ENCODE data around the gene ASB1.

The ASB1 gene

DNA sequence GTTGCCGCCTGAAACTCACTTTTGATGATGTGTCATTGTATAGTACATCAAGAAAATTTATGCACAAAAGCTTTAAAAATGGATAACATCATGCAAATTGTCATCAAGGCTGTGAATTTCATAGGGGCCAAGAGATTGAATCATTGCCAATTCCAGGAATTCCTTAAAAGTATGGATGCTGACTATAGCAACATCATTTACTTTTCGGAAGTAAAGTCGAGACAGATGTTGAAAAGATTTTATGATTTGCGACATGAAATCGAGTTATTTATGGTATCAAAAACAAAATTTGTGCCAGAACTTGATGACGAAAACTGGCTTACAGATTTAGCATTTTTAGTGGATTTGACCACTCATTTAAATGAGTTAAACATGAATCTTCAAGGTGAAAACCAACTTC is 56.3 kb downstream of the ASB1 start:
- no peaks in the 10 kb centered on the region for H3K9me2 ChIP-seq (replicated peaks; ENCODE audit: insufficient read depth, low read length)
- no peaks in the 10 kb centered on the region for H3K79me2 ChIP-seq (ENCODE audit: insufficient read depth, low read length)
- no peaks in the 10 kb centered on the region for H3K36me3 ChIP-seq (ENCODE audit: low read length)
- H3K9ac ChIP-seq (ENCODE audit: low read length) = no peak overlapping the region
- no peak for TF ChIP-seq EZH2phosphoT487 (conservative IDR thresholded peaks at IDR 0.05; ENCODE audit: low read length)
- TF ChIP-seq, protein P1, sequence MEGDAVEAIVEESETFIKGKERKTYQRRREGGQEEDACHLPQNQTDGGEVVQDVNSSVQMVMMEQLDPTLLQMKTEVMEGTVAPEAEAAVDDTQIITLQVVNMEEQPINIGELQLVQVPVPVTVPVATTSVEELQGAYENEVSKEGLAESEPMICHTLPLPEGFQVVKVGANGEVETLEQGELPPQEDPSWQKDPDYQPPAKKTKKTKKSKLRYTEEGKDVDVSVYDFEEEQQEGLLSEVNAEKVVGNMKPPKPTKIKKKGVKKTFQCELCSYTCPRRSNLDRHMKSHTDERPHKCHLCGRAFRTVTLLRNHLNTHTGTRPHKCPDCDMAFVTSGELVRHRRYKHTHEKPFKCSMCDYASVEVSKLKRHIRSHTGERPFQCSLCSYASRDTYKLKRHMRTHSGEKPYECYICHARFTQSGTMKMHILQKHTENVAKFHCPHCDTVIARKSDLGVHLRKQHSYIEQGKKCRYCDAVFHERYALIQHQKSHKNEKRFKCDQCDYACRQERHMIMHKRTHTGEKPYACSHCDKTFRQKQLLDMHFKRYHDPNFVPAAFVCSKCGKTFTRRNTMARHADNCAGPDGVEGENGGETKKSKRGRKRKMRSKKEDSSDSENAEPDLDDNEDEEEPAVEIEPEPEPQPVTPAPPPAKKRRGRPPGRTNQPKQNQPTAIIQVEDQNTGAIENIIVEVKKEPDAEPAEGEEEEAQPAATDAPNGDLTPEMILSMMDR (IDR thresholded peaks at IDR 0.05; ENCODE audit: insufficient read depth, low read length, poor library complexity, severe bottlenecking) = no peak
- H4K20me1 ChIP-seq (ENCODE audit: low read depth, low read length) = no peaks in the 10 kb centered on the region
- no peak overlapping the region for H3K4me3 ChIP-seq (ENCODE audit: insufficient read depth, low read length, poor library complexity, severe bottlenecking)
- H3K4me2 ChIP-seq (ENCODE audit: low read depth, low read length, poor library complexity, severe bottlenecking) = no peak overlapping the region
- H3K27me3 ChIP-seq (ENCODE audit: low read length) = 0 out of 2 replicates have a peak, but pooled peaks cover 2% of the 10 kb centered on the region
- no peak overlapping the region for H2AFZ ChIP-seq (ENCODE audit: low read depth, low read length, severe bottlenecking)
- no peak overlapping the region for H3K27ac ChIP-seq (ENCODE audit: low read depth, low read length)
- H3F3A ChIP-seq (ENCODE audit: insufficient read depth) = no peaks in the 10 kb centered on the region
- H3K9me3 ChIP-seq (ENCODE audit: insufficient read depth, low read length) = peaks cover 7% of the 10 kb centered on the region

DNA sequence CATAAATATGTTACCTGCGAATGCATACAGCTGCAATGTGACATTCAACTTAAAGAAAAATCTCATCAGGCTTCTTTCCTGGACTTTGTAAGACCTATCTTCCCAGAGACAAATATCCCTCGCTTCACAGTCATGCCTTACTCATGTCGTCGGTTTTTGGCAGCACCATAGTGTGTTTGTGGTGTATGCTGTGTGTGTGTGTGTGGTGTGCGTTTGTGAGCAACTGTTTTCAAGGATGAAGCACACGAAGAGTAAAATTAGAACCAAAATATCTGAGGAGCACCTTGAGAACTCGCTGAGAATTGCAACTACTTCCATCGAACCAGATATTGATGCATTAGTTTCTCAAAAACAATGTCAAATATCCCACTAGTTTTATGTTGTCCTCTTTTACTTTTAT is 56.9 kb downstream of the ASB1 start:
- no peak overlapping the region for H2AFZ ChIP-seq (ENCODE audit: low read depth, low read length, severe bottlenecking)
- no peak overlapping the region for H3K9ac ChIP-seq (ENCODE audit: low read length)
- H3K9me3 ChIP-seq (ENCODE audit: insufficient read depth, low read length) = peaks cover 7% of the 10 kb centered on the region
- H3K27ac ChIP-seq (ENCODE audit: low read depth, low read length) = no peak overlapping the region
- 0 out of 2 replicates have a peak, but pooled peaks cover 2% of the 10 kb centered on the region for H3K27me3 ChIP-seq (ENCODE audit: low read length)
- H3K79me2 ChIP-seq (ENCODE audit: insufficient read depth, low read length) = no peaks in the 10 kb centered on the region
- H3K36me3 ChIP-seq (ENCODE audit: low read length) = no peaks in the 10 kb centered on the region
- TF ChIP-seq, protein P1 (IDR thresholded peaks at IDR 0.05; ENCODE audit: insufficient read depth, low read length, poor library complexity, severe bottlenecking) = no peak
- TF ChIP-seq EZH2phosphoT487 (conservative IDR thresholded peaks at IDR 0.05; ENCODE audit: low read length) = no peak
- H3K9me2 ChIP-seq (replicated peaks; ENCODE audit: insufficient read depth, low read length) = no peaks in the 10 kb centered on the region
- H4K20me1 ChIP-seq (ENCODE audit: low read depth, low read length) = no peaks in the 10 kb centered on the region
- H3K4me2 ChIP-seq (ENCODE audit: low read depth, low read length, poor library complexity, severe bottlenecking) = no peak overlapping the region
- no peak overlapping the region for H3K4me3 ChIP-seq (ENCODE audit: insufficient read depth, low read length, poor library complexity, severe bottlenecking)
- H3F3A ChIP-seq (ENCODE audit: insufficient read depth) = no peaks in the 10 kb centered on the region

DNA sequence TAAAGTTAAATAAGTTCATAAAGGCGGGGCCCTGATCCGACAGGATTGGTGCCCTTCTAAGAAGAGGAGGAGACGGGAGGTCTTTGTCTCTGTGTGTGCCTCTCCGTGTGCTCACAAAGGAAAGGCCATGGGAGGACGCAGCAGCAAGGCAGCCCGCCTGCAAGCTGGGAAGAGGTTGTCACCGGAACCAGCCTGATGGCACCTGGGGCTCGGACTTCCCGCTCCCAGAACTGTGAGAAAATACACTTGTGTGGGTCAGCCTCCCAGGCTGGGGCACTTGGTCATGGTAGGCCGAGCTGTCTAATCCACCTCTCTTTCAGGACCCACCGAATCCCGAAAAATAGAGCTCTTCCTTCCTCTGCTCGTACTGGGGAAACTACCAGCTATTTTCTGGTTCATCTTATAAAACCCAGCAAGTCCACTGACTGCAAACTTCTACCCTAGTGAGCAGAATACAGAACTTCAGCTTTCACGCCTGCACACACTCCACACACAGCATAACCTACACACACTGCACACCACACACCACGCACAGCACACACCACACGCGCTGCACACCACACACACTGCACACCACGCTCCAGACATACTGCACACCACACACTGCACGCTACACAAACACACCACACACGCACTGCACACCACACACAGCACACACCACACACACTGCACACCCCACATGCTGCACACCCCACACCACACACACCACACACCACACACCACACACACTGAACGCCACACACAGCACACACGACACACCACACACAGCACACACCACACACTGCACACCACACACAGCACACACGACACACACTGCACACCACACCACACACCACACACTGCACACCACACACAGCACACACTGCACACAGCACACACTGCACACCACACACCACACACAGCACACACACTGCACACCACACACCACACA is 58.1 kb downstream of the ASB1 start:
- H2AFZ ChIP-seq (ENCODE audit: low read depth, low read length, severe bottlenecking) = no peak overlapping the region

More for the DNA sequence above, 58.1 kb downstream of the ASB1 start:
- Histone ChIP-seq H3K4me3 (ENCODE audit: insufficient read depth, low read length, poor library complexity, severe bottlenecking) (no peak overlapping the region), H3K79me2 (ENCODE audit: insufficient read depth, low read length) (no peaks in the 10 kb centered on the region), H3K36me3 (ENCODE audit: low read length) (no peaks in the 10 kb centered on the region), H3F3A (ENCODE audit: insufficient read depth) (no peaks in the 10 kb centered on the region), H3K9ac (ENCODE audit: low read length) (no peak overlapping the region), H3K27me3 (ENCODE audit: low read length) (no peaks in the 10 kb centered on the region), H3K27ac (ENCODE audit: low read depth, low read length) (no peak overlapping the region), H4K20me1 (ENCODE audit: low read depth, low read length) (no peaks in the 10 kb centered on the region), H3K9me3 (ENCODE audit: insufficient read depth, low read length) (peaks cover 7% of the 10 kb centered on the region), H3K4me2 (ENCODE audit: low read depth, low read length, poor library complexity, severe bottlenecking) (no peak overlapping the region), H3K9me2 (replicated peaks; ENCODE audit: insufficient read depth, low read length) (no peaks in the 10 kb centered on the region)
- TF ChIP-seq, protein P1 (IDR thresholded peaks at IDR 0.05; ENCODE audit: insufficient read depth, low read length, poor library complexity, severe bottlenecking) = no peak
- no peak for TF ChIP-seq EZH2phosphoT487 (conservative IDR thresholded peaks at IDR 0.05; ENCODE audit: low read length)

Measured in SU-DHL-6 (cell line).